Measurements from ENCODE around the gene GRB10.

GRB10 gene

GRCh38 chr7:50667338-50667737 lies 115.4 kb downstream of the GRB10 start:
- no peak for DNase-seq

GRCh38 chr7:50666124-50666496 lies 116.6 kb downstream of the GRB10 start:
- DNase-seq, result no peak

GRCh38 chr7:50665403-50666123 lies 117.1 kb downstream of the GRB10 start:
- DNase-seq, result no peak

- no peak for DNase-seq
These were observed 117.8 kb downstream of the GRB10 start for GRCh38 chr7:50664937-50665336.

- no peak for DNase-seq
These were observed 118.2 kb downstream of the GRB10 start for GRCh38 chr7:50664461-50664922.

GRCh38 chr7:50663396-50664102 lies 119.1 kb downstream of the GRB10 start:
- peak in 1 of 3 experiments; percentile 3 for DNase-seq

GRCh38 chr7:50662996-50663395 lies 119.7 kb downstream of the GRB10 start:
- no peak for DNase-seq

- no peak for DNase-seq
These were observed 120.5 kb downstream of the GRB10 start for GRCh38 chr7:50662041-50662694.

GRCh38 chr7:50661345-50662040 lies 121.2 kb downstream of the GRB10 start:
- DNase-seq, result no peak

GRCh38 chr7:50660830-50661175 lies 121.9 kb downstream of the GRB10 start:
- no peak for DNase-seq

GRCh38 chr7:50660040-50660829 lies 122.5 kb downstream of the GRB10 start:
- no peak for DNase-seq

GRCh38 chr7:50659329-50659965 lies 123.2 kb downstream of the GRB10 start:
- no peak for DNase-seq

- no peak for DNase-seq
These were observed 124.0 kb downstream of the GRB10 start for GRCh38 chr7:50658696-50659095.

GRCh38 chr7:50657912-50658311 lies 124.8 kb downstream of the GRB10 start:
- DNase-seq, result no peak

- no peak for DNase-seq
These were observed 125.3 kb downstream of the GRB10 start for GRCh38 chr7:50657341-50657873.

- no peak for DNase-seq
These were observed 126.4 kb downstream of the GRB10 start for GRCh38 chr7:50656141-50656895.

GRCh38 chr7:50655490-50655889 lies 127.2 kb downstream of the GRB10 start:
- no peak for DNase-seq

GRCh38 chr7:50655020-50655419 lies 127.7 kb downstream of the GRB10 start:
- no peak for DNase-seq

- DNase-seq, result no peak
These were observed 128.7 kb downstream of the GRB10 start for GRCh38 chr7:50653981-50654425.

GRCh38 chr7:50653126-50653864 lies 129.4 kb downstream of the GRB10 start:
- no peak for DNase-seq
